B cell (primary cell): ENCODE measurements around the gene PTS. TPM values are rescaled to one million over a fixed set of nuclear protein-coding genes. Genes with fewer than 3 reads are reported as not detected.

ENCODE experiments used
- ATAC-seq: fragments of 200-7000 bp; cut with Tn5 transposase; one replicate; pipeline ENCODE4 v1.10.0; 2021; ENCODE audit warnings: low read depth, mild to moderate bottlenecking, moderate number of reproducible peaks, moderate library complexity
- CTCF ChIA-PET: fragments of 350-600 bp; sonication (Branson Sonifier 250); formaldehyde crosslinking; loops from one replicate; lab custom pipeline; 2021; ENCODE audit warnings: antibody characterized with exemption, inconsistent platforms; lab: Charles Lee
- POLR2A ChIA-PET: fragments of 350-600 bp; sonication (Branson Sonifier 250); formaldehyde crosslinking; loops from one replicate; lab custom pipeline; 2021; ENCODE audit warnings: antibody characterized with exemption; lab: Charles Lee
- DNase-seq: peaks from one replicate; pipeline ENCODE4 v3.0.0; 2013
- H2AFZ ChIP-seq: 2 replicates; pipeline ENCODE4 v1.6.1; 2012; ENCODE audit warnings: mild to moderate bottlenecking, low read depth, low read length; ENCODE audit not compliant: insufficient read depth, poor library complexity, severe bottlenecking
- H3K27ac ChIP-seq, 2 donors: 1 replicate in 1 of 2; 2 replicates in 1 of 2; pipeline ENCODE4 v1.5.1; 2012 to 2013; ENCODE audit warnings: low read length in 2 of 2, mild to moderate bottlenecking in 2 of 2, moderate library complexity in 1 of 2
- H3K27me3 ChIP-seq, 4 experiments: fragments of 200-600 bp in 1 of 4; sonication (generic) in 1 of 4; replicated peaks in 1 of 4; 1 replicate in 2 of 4; 2 replicates in 2 of 4; pipeline versions ENCODE4 v1.6.1 to v1.7.0; 2013 to 2016; ENCODE audit warnings: low read length in 3 of 4, mild to moderate bottlenecking in 2 of 4, mixed read lengths in 1 of 4, moderate library complexity in 1 of 4; ENCODE audit not compliant: insufficient read depth in 4 of 4, control insufficient read depth in 3 of 4; ENCODE audit errors: control extremely low read depth in 1 of 4
- H3K36me3 ChIP-seq, 2 experiments: replicated peaks in 1 of 2; 1 replicate in 1 of 2; 2 replicates in 1 of 2; pipeline versions ENCODE4 v1.6.1 to v1.7.1; 2013; ENCODE audit warnings: low read length in 1 of 2; ENCODE audit not compliant: insufficient read depth in 2 of 2, control insufficient read depth in 1 of 2; ENCODE audit errors: control extremely low read depth in 1 of 2, extremely low read depth in 1 of 2
- H3K4me1 ChIP-seq, 2 donors: fragments of 200-600 bp in 1 of 2; sonication (generic) in 1 of 2; 1 replicate in 1 of 2; 2 replicates in 1 of 2; pipeline versions ENCODE4 v1.5.1 to v1.6.1; 2013 to 2017; ENCODE audit warnings: low read length in 2 of 2; ENCODE audit not compliant: control insufficient read depth in 2 of 2, insufficient read depth in 2 of 2
- H3K4me2 ChIP-seq: replicated peaks from 2 replicates; pipeline ENCODE3; 2012; ENCODE audit warnings: mild to moderate bottlenecking, low read depth, low read length; ENCODE audit not compliant: poor library complexity, severe bottlenecking
- H3K4me3 ChIP-seq, 5 experiments: fragments of 200-600 bp in 1 of 5; sonication (generic) in 1 of 5; 1 replicate in 3 of 5; 2 replicates in 2 of 5; pipeline versions ENCODE4 v1.5.1 to v1.7.0; 2011 to 2016; ENCODE audit warnings: low read length in 4 of 5, mild to moderate bottlenecking in 4 of 5, low read depth in 2 of 5, control low read depth in 1 of 5, moderate library complexity in 1 of 5; ENCODE audit not compliant: insufficient read depth in 1 of 5; ENCODE audit errors: control extremely low read depth in 1 of 5, extremely low read depth in 1 of 5
- H3K79me2 ChIP-seq: fragments of 200-600 bp; sonication (generic); one replicate; pipeline ENCODE4 v1.6.0; 2016; ENCODE audit warnings: low read length; ENCODE audit not compliant: control insufficient read depth, insufficient read depth
- H3K9ac ChIP-seq: fragments of 200-600 bp; sonication (generic); 2 replicates; pipeline ENCODE4 v1.6.1; 2017; ENCODE audit warnings: mild to moderate bottlenecking, low read length, moderate library complexity
- H3K9me3 ChIP-seq, 3 donors: one replicate each; pipeline versions ENCODE4 v1.6.1 to v1.7.1; 2013; ENCODE audit warnings: low read length in 2 of 3; ENCODE audit not compliant: control insufficient read depth in 2 of 3, insufficient read depth in 1 of 3; ENCODE audit errors: control extremely low read depth in 1 of 3
- H4K20me1 ChIP-seq: 2 replicates; pipeline ENCODE4 v1.6.0; 2012; ENCODE audit warnings: mild to moderate bottlenecking, low read length; ENCODE audit not compliant: insufficient read depth, control insufficient read depth, poor library complexity, severe bottlenecking
- H3K27ac Mint-ChIP-seq: one replicate; pipeline ENCODE4 v1.8.0; 2021; ENCODE audit warnings: mixed read lengths
- H3K27me3 Mint-ChIP-seq: one replicate; pipeline ENCODE4 v1.8.0; 2021; ENCODE audit warnings: mixed read lengths
- H3K4me1 Mint-ChIP-seq: one replicate; pipeline ENCODE4 v1.8.0; 2021; ENCODE audit warnings: mixed read lengths
- H3K4me3 Mint-ChIP-seq: one replicate; pipeline ENCODE4 v1.8.0; 2021; ENCODE audit warnings: mixed read lengths
- H3K9me3 Mint-ChIP-seq: one replicate; pipeline ENCODE4 v1.8.0; 2022; ENCODE audit warnings: mixed read lengths; ENCODE audit not compliant: insufficient read depth
- EZH2 ChIP-seq: IDR thresholded peaks from 2 replicates; pipeline ENCODE4 v1.6.1; 2012; ENCODE audit warnings: borderline replicate concordance, low read depth, mild to moderate bottlenecking, moderate library complexity, low read length; ENCODE audit not compliant: insufficient read depth, poor library complexity, severe bottlenecking
- WGBS: methylation state at CpG from one replicate; pipeline ENCODE4 v1.1.5; 2013; ENCODE audit warnings: missing lambda C conversion rate; ENCODE audit not compliant: insufficient coverage; 5-methylcytosine and 5-hydroxymethylcytosine counted together
- intact Hi-C: fragments of 100-400 bp; cut with micrococcal nuclease; formaldehyde crosslinking; loops from one replicate; pipeline ENCODE4 v1.10.0; 2022
- polyA plus RNA-seq: library from polyadenylated mRNA; depleted of rRNA; stranded (reverse); fragments of >200 nt; gene quantifications from 2 replicates; pipeline ENCODE4 v1.2.3, GENCODE V29; 2012
- total RNA-seq, 2 donors: library from RNA; stranded (reverse); fragments of 120-200 nt in 1 of 2; gene quantifications; 1 replicate in 1 of 2; 2 replicates in 1 of 2; pipeline versions ENCODE4 v1.2.3 to v1.2.4, GENCODE V29; 2013 to 2022
- TF ChIP-seq, protein P1 (sequence below): fragments of 200-600 bp; IDR thresholded peaks from one replicate; pipeline ENCODE4 v1.8.0; 2022; ENCODE audit warnings: antibody characterized with exemption, mild to moderate bottlenecking

The PTS gene
- total and polyA plus RNA-seq, 2 donors (not counting 1 experiment from before 2014, with no cell fraction given) = 36.2 to 36.9 TPM

DNA sequence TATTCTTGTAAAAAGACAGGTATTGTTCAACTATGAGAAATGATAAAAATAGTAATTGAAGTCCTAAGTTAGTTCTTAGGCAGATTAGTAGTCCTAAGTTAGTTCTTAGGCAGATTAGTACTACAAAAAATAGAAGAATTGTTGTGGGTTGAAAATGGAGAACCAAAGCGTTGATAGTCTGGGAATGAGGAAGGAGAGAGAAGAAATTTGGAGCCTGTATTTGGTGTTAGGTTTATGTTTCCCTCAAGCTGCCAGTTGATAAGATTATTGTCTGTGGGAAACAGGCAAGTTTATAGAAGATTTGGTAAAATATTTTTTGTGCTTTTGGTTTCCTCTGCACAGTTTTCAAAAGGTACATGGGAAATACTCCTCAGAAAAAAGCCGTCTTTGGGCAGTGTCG, 47.3 kb upstream of the PTS start:
- 4% methylated on average over 3 of the region's 3 CpGs for WGBS
- no peak overlapping the region for H3K4me3 ChIP-seq
- no peak overlapping the region for H3K9ac ChIP-seq
- intact Hi-C loops = no loop called here
- Mint-ChIP-seq H3K27me3 (peaks cover 13% of the 10 kb centered on the region), H3K4me3 (no peak overlapping the region), H3K4me1 (peaks cover 33% of the 10 kb centered on the region), H3K9me3 (no peaks in the 10 kb centered on the region), H3K27ac (no peak overlapping the region)
- no peak overlapping the region for H2AFZ ChIP-seq
- ATAC-seq = no peak
- ChIA-PET CTCF (interaction anchor here (0.5 kb wide), 1 partner anchor 109 kb away, joined by 3 read pairs; no protein-coding TSS in a partner anchor), POLR2A (no interaction called here)
- peaks cover 19 to 31% of the 10 kb centered on the region in 2 donors for H3K4me1 ChIP-seq
- TF ChIP-seq, protein P1, sequence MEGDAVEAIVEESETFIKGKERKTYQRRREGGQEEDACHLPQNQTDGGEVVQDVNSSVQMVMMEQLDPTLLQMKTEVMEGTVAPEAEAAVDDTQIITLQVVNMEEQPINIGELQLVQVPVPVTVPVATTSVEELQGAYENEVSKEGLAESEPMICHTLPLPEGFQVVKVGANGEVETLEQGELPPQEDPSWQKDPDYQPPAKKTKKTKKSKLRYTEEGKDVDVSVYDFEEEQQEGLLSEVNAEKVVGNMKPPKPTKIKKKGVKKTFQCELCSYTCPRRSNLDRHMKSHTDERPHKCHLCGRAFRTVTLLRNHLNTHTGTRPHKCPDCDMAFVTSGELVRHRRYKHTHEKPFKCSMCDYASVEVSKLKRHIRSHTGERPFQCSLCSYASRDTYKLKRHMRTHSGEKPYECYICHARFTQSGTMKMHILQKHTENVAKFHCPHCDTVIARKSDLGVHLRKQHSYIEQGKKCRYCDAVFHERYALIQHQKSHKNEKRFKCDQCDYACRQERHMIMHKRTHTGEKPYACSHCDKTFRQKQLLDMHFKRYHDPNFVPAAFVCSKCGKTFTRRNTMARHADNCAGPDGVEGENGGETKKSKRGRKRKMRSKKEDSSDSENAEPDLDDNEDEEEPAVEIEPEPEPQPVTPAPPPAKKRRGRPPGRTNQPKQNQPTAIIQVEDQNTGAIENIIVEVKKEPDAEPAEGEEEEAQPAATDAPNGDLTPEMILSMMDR = no peak
- TF ChIP-seq EZH2 = no peak
- no peak for DNase-seq
- no peaks in the 10 kb centered on the region for H3K79me2 ChIP-seq
- H3K27me3 ChIP-seq = peaks cover 0 to 7% (median 2%) of the 10 kb centered on the region in 4 experiments
- H3K36me3 ChIP-seq = no peaks in the 10 kb centered on the region
- no peak overlapping the region for H3K27ac ChIP-seq
- no peak overlapping the region for H3K4me2 ChIP-seq
- H3K9me3 ChIP-seq = no peaks in the 10 kb centered on the region
- H4K20me1 ChIP-seq = no peaks in the 10 kb centered on the region

DNA sequence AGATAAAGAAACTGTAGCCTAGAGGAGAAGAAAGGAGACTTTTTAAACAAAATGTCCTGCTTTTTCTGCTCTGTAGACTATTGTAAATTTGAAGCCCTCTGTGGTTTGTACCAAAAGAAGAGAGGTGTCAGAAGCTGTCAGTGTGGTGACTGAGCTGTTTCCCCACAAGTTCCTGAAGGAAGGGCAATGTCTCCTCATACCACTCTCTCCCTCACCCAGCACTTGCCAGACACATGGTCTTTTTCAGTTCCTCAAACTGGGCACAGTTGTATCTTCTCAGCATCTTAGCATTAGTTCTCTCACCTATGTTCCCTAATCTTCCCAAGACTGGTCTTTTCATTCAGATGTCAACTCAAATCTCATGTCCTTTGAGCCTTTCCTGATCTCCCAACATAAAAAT, 46.6 kb upstream of the PTS start:
- no peak overlapping the region for H2AFZ ChIP-seq
- no peaks in the 10 kb centered on the region for H3K9me3 ChIP-seq
- no peaks in the 10 kb centered on the region for H3K79me2 ChIP-seq
- POLR2A ChIA-PET = no interaction called here
- H3K27ac ChIP-seq = no peak overlapping the region
- H3K4me3 ChIP-seq = no peak overlapping the region
- Mint-ChIP-seq H3K4me3 (no peak overlapping the region), H3K27ac (no peak overlapping the region), H3K9me3 (no peaks in the 10 kb centered on the region), H3K27me3 (peaks cover 11% of the 10 kb centered on the region), H3K4me1 (peaks cover 32% of the 10 kb centered on the region)
- CTCF ChIA-PET = interaction anchor here (0.5 kb wide), 1 partner anchor 109 kb away, joined by 3 read pairs; no protein-coding TSS in a partner anchor
- DNase-seq (peak; percentile 53), ATAC-seq (peak; percentile 76)
- H3K4me1 ChIP-seq = peaks cover 19 to 31% of the 10 kb centered on the region in 2 donors
- peaks cover 0 to 6% (median 2%) of the 10 kb centered on the region in 4 experiments for H3K27me3 ChIP-seq
- TF ChIP-seq, protein P1 = no peak
- no peak for TF ChIP-seq EZH2
- no peak overlapping the region for H3K4me2 ChIP-seq
- H3K36me3 ChIP-seq = no peaks in the 10 kb centered on the region
- no peak overlapping the region for H3K9ac ChIP-seq
- intact Hi-C loops = no loop called here
- H4K20me1 ChIP-seq = no peaks in the 10 kb centered on the region
